Pancreas (tissue), 10 donors: ENCODE data around the gene LIPJ. TPM values are rescaled to one million over a fixed set of nuclear protein-coding genes. Genes with fewer than 3 reads are reported as not detected.
A peak's percentile ranks its signal among the peaks of the same experiment; 100 is the strongest.

ENCODE experiments used
- ATAC-seq, 4 donors: fragments of 200-7000 bp; cut with Tn5 transposase; one replicate each; pipeline versions ENCODE4 v1.8.0 to v1.9.1; 2020; ENCODE audit warnings: mild to moderate bottlenecking in 4 of 4, moderate library complexity in 4 of 4
- DNase-seq, 6 donors: peaks; one replicate each; pipeline ENCODE4 v3.0.0-alpha.2; 2020
- FAIRE-seq: peaks from 2 replicates; lab custom pipeline; 2012; peaks lifted over from hg19 to GRCh38; lab: Jason Lieb, UNC
- H3K27ac ChIP-seq, 4 donors: fragments of 200-600 bp; sonication (generic); 1 replicate in 3 of 4; 2 replicates in 1 of 4; pipeline versions ENCODE4 v1.5.0 to v1.8.0; 2020
- H3K27me3 ChIP-seq, 4 donors: fragments of 200-600 bp; one replicate each; pipeline ENCODE4 v1.8.0; 2021
- H3K36me3 ChIP-seq, 3 donors: fragments of 200-600 bp; sonication (generic) in 1 of 3; one replicate each; pipeline versions ENCODE4 v1.5.0 to v1.8.0; 2020 to 2021
- H3K4me1 ChIP-seq, 3 donors: fragments of 200-600 bp; one replicate each; pipeline ENCODE4 v1.8.0; 2021
- H3K4me3 ChIP-seq, 4 donors: fragments of 200-600 bp; sonication (generic) in 2 of 4; one replicate each; pipeline versions ENCODE4 v1.5.0 to v1.8.0; 2020 to 2021
- H3K9me3 ChIP-seq, 4 donors: fragments of 200-600 bp; one replicate each; pipeline ENCODE4 v1.8.0; 2021
- WGBS, 2 donors: extraction: QIAGEN DNeasy Blood & Tissue Kit; methylation state at CpG; one replicate each; pipeline ENCODE4 v1.1.7; 2013; 5-methylcytosine and 5-hydroxymethylcytosine counted together
- intact Hi-C, 3 donors: fragments of 100-400 bp; cut with DNase I; formaldehyde crosslinking; loops; one replicate each; pipeline versions ENCODE4 v1.11.1 to v1.14.2; 2022
- polyA plus RNA-seq, 2 donors: library from polyadenylated mRNA; stranded (reverse); fragments of 200-250 nt; gene quantifications; one replicate each; pipeline ENCODE4 v1.2.3, GENCODE V29; 2013
- total RNA-seq, 6 donors: library from RNA; stranded (reverse); fragmentation: NEBNext Ultra II Directional in 4 of 6; extraction: Animal tissue kit (Norgen Biotek cat#: 25700) in 4 of 6; gene quantifications; one replicate each; pipeline versions ENCODE4 v1.2.1 to v1.2.4, GENCODE V29; 2021 to 2023
- TF ChIP-seq, protein P1 (sequence below), 4 donors: fragments of 200-600 bp; sonication (generic) in 3 of 4; IDR thresholded peaks; one replicate each; pipeline versions ENCODE4 v1.5.0 to v1.8.0; 2021; ENCODE audit warnings: antibody characterized with exemption in 4 of 4
- donor health status: healthy with polysubstance abuse.
- donor health status: DM: no; HTN: no; CAD: no; lungs with moderate emphysema.
- donor health status: DM: no; HTN: no; CAD: no.
- donor health status: control.
- donor health status: control.
- donor health status: Bipolar disorder and iron deficiency.
- donor health status: DM: yes; HTN: yes; CAD: no.
- donor health status: DM: no; HTN: no; CAD: no.
- donor health status: DM: no; HTN: no; CAD: no.
- donor health status: DM: yes; HTN: yes; CAD: no.

LIPJ gene
- total and polyA plus RNA-seq, 8 donors: 0.04 to 1.2 (median 0.27) TPM

DNA sequence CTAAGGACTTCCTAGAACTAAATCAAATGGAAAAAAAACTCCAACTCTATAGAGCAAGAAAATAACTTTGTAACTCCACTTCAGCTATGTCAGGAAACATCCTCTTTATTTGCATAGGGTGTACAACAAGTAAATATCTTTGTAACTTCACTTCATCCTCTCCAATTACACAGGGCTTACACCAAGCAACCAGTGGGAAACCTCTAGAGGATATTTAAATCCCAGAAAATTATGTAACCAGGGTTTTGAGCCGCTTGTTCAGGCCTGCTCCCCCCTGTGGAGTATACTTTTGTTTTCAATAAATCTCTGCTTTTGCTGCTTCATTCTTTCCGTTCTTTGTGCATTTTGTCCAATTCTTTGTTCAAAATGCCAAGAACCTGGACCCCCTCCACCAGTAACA, 22.2 kb downstream of the LIPJ start:
- Histone ChIP-seq H3K4me3 (no peak overlapping the region), H3K4me1 (no peaks in the 10 kb centered on the region), H3K36me3 (no peaks in the 10 kb centered on the region), H3K27me3 (no peaks in the 10 kb centered on the region), H3K9me3 (no peaks in the 10 kb centered on the region), H3K27ac (no peak overlapping the region)
- DNase-seq (no peak), ATAC-seq (no peak), FAIRE-seq (no peak)
- WGBS, 2 donors: 75 to 83% methylated on average over 2 of the region's 2 CpGs
- TF ChIP-seq, protein P1, sequence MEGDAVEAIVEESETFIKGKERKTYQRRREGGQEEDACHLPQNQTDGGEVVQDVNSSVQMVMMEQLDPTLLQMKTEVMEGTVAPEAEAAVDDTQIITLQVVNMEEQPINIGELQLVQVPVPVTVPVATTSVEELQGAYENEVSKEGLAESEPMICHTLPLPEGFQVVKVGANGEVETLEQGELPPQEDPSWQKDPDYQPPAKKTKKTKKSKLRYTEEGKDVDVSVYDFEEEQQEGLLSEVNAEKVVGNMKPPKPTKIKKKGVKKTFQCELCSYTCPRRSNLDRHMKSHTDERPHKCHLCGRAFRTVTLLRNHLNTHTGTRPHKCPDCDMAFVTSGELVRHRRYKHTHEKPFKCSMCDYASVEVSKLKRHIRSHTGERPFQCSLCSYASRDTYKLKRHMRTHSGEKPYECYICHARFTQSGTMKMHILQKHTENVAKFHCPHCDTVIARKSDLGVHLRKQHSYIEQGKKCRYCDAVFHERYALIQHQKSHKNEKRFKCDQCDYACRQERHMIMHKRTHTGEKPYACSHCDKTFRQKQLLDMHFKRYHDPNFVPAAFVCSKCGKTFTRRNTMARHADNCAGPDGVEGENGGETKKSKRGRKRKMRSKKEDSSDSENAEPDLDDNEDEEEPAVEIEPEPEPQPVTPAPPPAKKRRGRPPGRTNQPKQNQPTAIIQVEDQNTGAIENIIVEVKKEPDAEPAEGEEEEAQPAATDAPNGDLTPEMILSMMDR (IDR thresholded peaks at IDR 0.05): no peak
- intact Hi-C loops: no loop called here

DNA sequence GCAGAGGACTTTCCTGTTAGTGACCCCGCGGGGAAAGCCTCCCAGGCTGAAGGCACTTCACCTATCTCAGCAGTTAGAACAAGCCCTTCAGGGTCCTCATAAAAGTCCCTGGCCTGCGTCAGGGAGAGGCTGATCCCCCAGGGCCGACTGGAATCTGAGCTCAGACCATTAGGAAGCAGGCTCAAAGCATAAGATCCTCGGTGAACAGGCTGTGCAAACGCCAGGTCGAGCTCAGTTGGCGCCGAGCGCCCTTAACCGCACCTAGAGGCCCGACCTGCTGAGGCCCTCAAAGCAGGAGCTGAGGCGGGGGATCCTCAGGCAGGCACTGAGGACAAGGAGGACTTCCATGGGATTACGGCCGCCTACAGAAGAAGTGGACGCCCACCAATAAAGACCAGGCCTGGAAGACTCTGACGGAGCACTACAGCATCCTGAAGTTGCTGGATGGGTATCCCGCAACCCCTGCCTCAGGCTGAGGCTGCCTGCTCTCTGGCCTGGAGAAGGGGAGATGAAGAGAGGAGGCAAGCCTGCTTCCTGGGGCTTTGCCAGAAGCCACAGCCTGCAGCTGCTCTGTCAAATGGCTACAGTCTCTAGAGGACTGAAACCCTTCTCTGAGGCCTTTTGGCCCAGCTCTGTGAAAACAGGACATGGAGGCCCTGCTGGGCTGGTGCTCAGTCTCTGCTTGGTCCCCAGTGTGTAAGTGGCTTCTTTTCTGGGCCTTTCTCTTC, 29.9 kb downstream of the LIPJ start:
- Histone ChIP-seq H3K9me3 (no peaks in the 10 kb centered on the region), H3K36me3 (no peaks in the 10 kb centered on the region), H3K27ac (no peak overlapping the region), H3K4me1 (no peaks in the 10 kb centered on the region), H3K27me3 (no peaks in the 10 kb centered on the region), H3K4me3 (no peak overlapping the region)
- TF ChIP-seq, protein P1 (IDR thresholded peaks at IDR 0.05): no peak
- FAIRE-seq (no peak), ATAC-seq (no peak), DNase-seq (peak in 2 of 6 donors; percentile 31 to 34)
- 84 to 89% methylated on average over 18 of the region's 18 CpGs for WGBS, 2 donors
- intact Hi-C loops: no loop called here

DNA sequence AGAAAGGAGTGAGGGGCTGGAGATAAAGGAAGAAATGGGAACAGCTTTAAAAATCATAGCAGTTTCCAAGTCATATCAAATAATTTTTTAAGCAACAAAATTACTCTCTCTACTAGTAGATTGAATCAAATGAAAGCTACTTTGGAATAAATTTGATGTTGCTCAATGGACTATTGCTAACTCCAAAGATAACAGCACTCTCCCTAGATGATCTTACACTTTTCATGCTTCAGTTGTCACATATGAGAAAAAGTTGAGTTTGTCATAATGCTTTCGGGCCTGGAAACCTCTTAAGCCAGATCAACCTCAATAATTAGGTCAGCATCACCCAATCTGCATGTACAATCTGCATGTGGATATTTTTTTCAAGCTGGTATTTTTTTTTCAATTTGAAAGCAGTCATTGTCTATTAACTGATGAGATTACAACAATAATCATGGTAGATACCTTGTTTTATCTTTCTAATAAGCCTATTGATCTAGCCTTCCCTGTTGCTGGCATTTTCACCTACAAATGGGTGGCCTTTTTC, 31.3 kb downstream of the LIPJ start:
- Histone ChIP-seq H3K4me3 (no peak overlapping the region), H3K27ac (no peak overlapping the region), H3K9me3 (no peaks in the 10 kb centered on the region), H3K27me3 (no peaks in the 10 kb centered on the region), H3K4me1 (no peaks in the 10 kb centered on the region), H3K36me3 (no peaks in the 10 kb centered on the region)
- TF ChIP-seq, protein P1 (IDR thresholded peaks at IDR 0.05): no peak
- 80 to 83% methylated on average over 1 of the region's 1 CpG for WGBS, 2 donors
- no peak for DNase-seq
- no peak for ATAC-seq
- no peak for FAIRE-seq
- intact Hi-C loops: no loop called here

DNA sequence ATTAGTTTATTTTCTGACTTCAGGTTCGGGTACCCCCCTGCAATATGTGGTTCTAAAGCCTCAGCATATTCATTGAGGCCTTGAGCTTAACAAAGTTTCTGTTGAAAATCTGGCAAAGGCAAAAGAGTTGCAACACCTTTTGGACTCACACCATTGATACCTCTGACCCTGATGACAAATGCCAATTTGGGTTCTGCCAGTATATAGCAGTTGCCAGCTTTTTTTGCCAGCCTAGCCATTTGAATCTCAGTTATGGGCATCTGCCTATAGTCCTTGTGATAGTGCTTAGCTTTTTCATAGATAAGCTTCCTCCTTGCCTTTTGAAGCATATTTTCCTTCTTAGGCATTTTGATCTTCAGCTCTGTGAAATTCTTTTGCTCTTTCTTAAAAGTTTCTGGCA, 31.9 kb downstream of the LIPJ start:
- no peak overlapping the region for H3K27ac ChIP-seq
- FAIRE-seq (no peak), DNase-seq (peak in 1 of 6 donors; percentile 14), ATAC-seq (no peak)
- TF ChIP-seq, protein P1 (IDR thresholded peaks at IDR 0.05): no peak
- no peaks in the 10 kb centered on the region for H3K36me3 ChIP-seq
- H3K4me1 ChIP-seq: no peaks in the 10 kb centered on the region
- intact Hi-C loops: no loop called here
- WGBS, 2 donors: 47 to 58% methylated on average over 1 of the region's 1 CpG
- no peak overlapping the region for H3K4me3 ChIP-seq
- no peaks in the 10 kb centered on the region for H3K27me3 ChIP-seq
- no peaks in the 10 kb centered on the region for H3K9me3 ChIP-seq

DNA sequence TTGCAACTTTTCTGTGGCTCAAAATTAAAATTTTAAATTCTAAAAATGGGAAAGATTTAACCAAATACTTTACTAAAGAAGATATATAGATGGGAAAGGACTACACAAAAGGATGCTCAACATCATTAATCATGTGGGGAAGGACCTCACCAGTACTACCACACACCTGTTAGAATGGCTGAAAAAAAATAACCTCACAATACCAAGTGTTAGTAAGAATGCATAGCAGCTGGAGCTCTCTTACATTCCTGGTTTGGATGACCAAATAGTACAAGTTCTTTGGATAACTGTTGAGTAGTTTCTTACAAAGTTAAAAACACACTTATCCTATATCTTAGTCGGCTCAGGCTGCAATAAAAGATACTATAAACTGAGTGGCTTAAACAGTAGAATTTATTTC, 33.9 kb downstream of the LIPJ start:
- no peaks in the 10 kb centered on the region for H3K36me3 ChIP-seq
- TF ChIP-seq, protein P1 (IDR thresholded peaks at IDR 0.05): no peak
- H3K4me3 ChIP-seq: no peak overlapping the region
- no peaks in the 10 kb centered on the region for H3K27me3 ChIP-seq
- H3K4me1 ChIP-seq: no peaks in the 10 kb centered on the region
- ATAC-seq (no peak), DNase-seq (no peak), FAIRE-seq (no peak)
- 70 to 81% methylated on average over 1 of the region's 1 CpG for WGBS, 2 donors
- H3K9me3 ChIP-seq: no peaks in the 10 kb centered on the region
- intact Hi-C loops: no loop called here
- no peak overlapping the region for H3K27ac ChIP-seq
